Activated T-helper 17 cell treated with anti-CD3 and anti-CD28 coated beads, Interleukin-2, amount 50 U/mL, for 72 hours (primary cell): ENCODE measurements around the gene B3GNT9. TPM values are rescaled to one million over a fixed set of nuclear protein-coding genes. Genes with fewer than 3 reads are reported as not detected.

Experiments
- ATAC-seq: fragments of 150-1000 bp; cut with Tn5 transposase; replicated peaks from 2 replicates; pipeline ENCODE4 v1.10.0; 2021; ENCODE audit warnings: mild to moderate bottlenecking, moderate library complexity
- H3K27ac Mint-ChIP-seq: one replicate; pipeline ENCODE4 v1.8.0; 2022; ENCODE audit warnings: mixed read lengths
- H3K27me3 Mint-ChIP-seq: one replicate; pipeline ENCODE4 v1.8.0; 2022; ENCODE audit warnings: mixed read lengths
- H3K36me3 Mint-ChIP-seq: one replicate; pipeline ENCODE4 v1.8.0; 2022; ENCODE audit warnings: low read depth, mild to moderate bottlenecking, mixed read lengths
- H3K4me1 Mint-ChIP-seq: one replicate; pipeline ENCODE4 v1.8.0; 2022; ENCODE audit warnings: mixed read lengths
- H3K4me3 Mint-ChIP-seq: one replicate; pipeline ENCODE4 v1.8.0; 2022; ENCODE audit warnings: mild to moderate bottlenecking, mixed read lengths
- H3K9me3 Mint-ChIP-seq: one replicate; pipeline ENCODE4 v1.8.0; 2022; ENCODE audit warnings: mixed read lengths
- total RNA-seq, 2 donors: library from RNA; stranded (reverse); gene quantifications; one replicate each; pipeline ENCODE4 v1.2.3, GENCODE V29; 2022

The B3GNT9 gene
- total RNA-seq, 2 donors from 2014 or later, result 8.3 to 12.3 TPM

- Mint-ChIP-seq H3K4me1 (peaks cover 3% of the 10 kb centered on the region), H3K27me3 (no peaks in the 10 kb centered on the region), H3K9me3 (no peaks in the 10 kb centered on the region), H3K4me3 (peak within 1 kb of the TSS; percentile 94), H3K36me3 (peaks cover 19% of the 10 kb centered on the region), H3K27ac (peak within 1 kb of the TSS; percentile 88)
- peak; percentile 94 for ATAC-seq
These were observed 41.2 kb downstream of the B3GNT9 start, which contains the start of gene PHAF1 for GRCh38 chr16:67109407-67110135. Gene PHAF1, plus strand, starts transcription at chr16:67109941. Its CDS starts 235 bp downstream, at chr16:67110176.

- Mint-ChIP-seq H3K36me3 (peaks cover 19% of the 10 kb centered on the region), H3K4me1 (no peaks in the 10 kb centered on the region), H3K27ac (peak overlapping the region; percentile 88), H3K27me3 (no peaks in the 10 kb centered on the region), H3K4me3 (peak overlapping the region; percentile 94), H3K9me3 (no peaks in the 10 kb centered on the region)
- no peak for ATAC-seq
These were observed 41.8 kb downstream of the B3GNT9 start for GRCh38 chr16:67108931-67109406.

DNA sequence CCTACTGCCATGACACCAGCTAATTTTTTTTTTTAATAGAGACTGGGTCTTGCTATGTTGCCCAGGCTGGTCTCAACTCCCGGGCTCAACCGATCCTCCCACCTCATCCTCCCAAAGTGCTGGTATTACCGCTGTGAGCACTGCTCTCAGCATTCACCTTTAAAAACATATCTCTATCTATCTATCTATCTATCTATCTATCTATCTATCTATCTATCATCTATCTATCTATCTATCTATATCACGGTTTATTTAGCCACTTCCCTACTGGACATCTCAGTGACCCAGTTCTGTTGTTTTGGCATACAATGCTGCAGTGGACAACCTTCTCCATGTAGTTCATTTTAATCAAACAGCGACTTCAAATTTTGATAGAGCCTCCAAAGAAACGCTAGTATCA lies 42.3 kb downstream of the B3GNT9 start:
- H3K36me3 Mint-ChIP-seq, result peaks cover 19% of the 10 kb centered on the region
- H3K27ac Mint-ChIP-seq, result no peak overlapping the region
- no peaks in the 10 kb centered on the region for H3K27me3 Mint-ChIP-seq
- H3K4me1 Mint-ChIP-seq, result no peaks in the 10 kb centered on the region
- ATAC-seq, result no peak
- H3K4me3 Mint-ChIP-seq, result peak overlapping the region; percentile 94
- no peaks in the 10 kb centered on the region for H3K9me3 Mint-ChIP-seq

GRCh38 chr16:67105881-67106280 lies 44.9 kb downstream of the B3GNT9 start:
- Mint-ChIP-seq H3K36me3 (peaks cover 17% of the 10 kb centered on the region), H3K27ac (peak overlapping the region; percentile 66), H3K4me1 (peaks cover 10% of the 10 kb centered on the region), H3K27me3 (no peaks in the 10 kb centered on the region), H3K9me3 (no peaks in the 10 kb centered on the region), H3K4me3 (no peak overlapping the region)
- no peak for ATAC-seq

DNA sequence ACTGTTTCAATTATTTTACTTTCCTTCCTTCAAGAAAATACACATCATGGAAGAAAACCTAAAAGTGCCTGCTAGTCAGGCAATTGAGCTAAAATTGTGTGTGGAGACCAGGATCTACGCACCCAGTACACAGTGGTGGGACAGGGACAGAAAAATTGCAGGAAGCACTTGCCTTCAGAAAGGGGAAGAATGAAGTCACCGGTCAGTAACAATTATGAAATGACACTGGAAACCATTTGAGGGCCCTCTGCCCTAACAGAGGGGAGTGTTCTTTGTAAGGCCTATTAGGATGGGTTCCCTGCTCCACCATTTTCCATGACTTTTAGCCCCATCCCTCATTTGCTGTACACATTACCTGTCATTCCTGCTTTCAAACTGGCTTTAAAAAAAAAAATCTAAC lies 45.6 kb downstream of the B3GNT9 start:
- Mint-ChIP-seq H3K27ac (no peak overlapping the region), H3K4me3 (no peak overlapping the region)

GRCh38 chr16:67104845-67105244 lies 46.0 kb downstream of the B3GNT9 start:
- Mint-ChIP-seq H3K27ac (no peak overlapping the region), H3K36me3 (peaks cover 22% of the 10 kb centered on the region), H3K4me1 (peaks cover 14% of the 10 kb centered on the region)

More for the DNA sequence above, 45.6 kb downstream of the B3GNT9 start:
- peaks cover 14% of the 10 kb centered on the region for H3K4me1 Mint-ChIP-seq
- H3K36me3 Mint-ChIP-seq, result peaks cover 20% of the 10 kb centered on the region
- no peaks in the 10 kb centered on the region for H3K27me3 Mint-ChIP-seq
- H3K9me3 Mint-ChIP-seq, result no peaks in the 10 kb centered on the region
- ATAC-seq, result no peak

DNA sequence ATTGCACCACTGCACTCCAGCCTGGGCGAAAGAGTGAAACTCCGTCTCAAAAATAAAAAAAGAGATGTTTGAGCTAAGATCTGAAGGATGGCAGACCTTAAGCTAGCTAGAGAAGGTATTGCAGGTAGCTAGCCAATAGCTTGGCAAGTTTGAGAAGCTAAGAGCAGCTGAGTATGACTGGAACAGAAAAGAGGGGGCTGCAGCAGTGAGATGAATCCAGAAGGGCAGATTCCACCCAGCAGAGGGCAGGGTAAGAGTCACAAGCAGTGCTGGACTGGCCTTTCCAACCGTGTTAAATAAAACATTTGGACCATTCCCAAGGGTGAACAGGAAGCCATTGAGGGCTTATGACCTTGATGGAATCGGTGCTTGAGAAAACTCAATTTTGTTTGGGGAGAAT lies 46.7 kb downstream of the B3GNT9 start:
- H3K4me3 Mint-ChIP-seq, result no peak overlapping the region
- no peaks in the 10 kb centered on the region for H3K9me3 Mint-ChIP-seq
- peaks cover 29% of the 10 kb centered on the region for H3K36me3 Mint-ChIP-seq
- ATAC-seq, result no peak
- peaks cover 14% of the 10 kb centered on the region for H3K4me1 Mint-ChIP-seq
- H3K27me3 Mint-ChIP-seq, result no peaks in the 10 kb centered on the region
- peak overlapping the region; percentile 44 for H3K27ac Mint-ChIP-seq

More at GRCh38 chr16:67104845-67105244, 46.0 kb downstream of the B3GNT9 start:
- H3K27me3 Mint-ChIP-seq, result no peaks in the 10 kb centered on the region
- ATAC-seq, result no peak
- H3K9me3 Mint-ChIP-seq, result no peaks in the 10 kb centered on the region
- no peak overlapping the region for H3K4me3 Mint-ChIP-seq

GRCh38 chr16:67101311-67102082 lies 49.3 kb downstream of the B3GNT9 start:
- Mint-ChIP-seq H3K27me3 (no peaks in the 10 kb centered on the region), H3K4me1 (peaks cover 14% of the 10 kb centered on the region), H3K27ac (peak overlapping the region; percentile 86), H3K36me3 (peaks cover 36% of the 10 kb centered on the region), H3K4me3 (peak overlapping the region; percentile 20), H3K9me3 (no peaks in the 10 kb centered on the region)
- ATAC-seq, result peak; percentile 97

DNA sequence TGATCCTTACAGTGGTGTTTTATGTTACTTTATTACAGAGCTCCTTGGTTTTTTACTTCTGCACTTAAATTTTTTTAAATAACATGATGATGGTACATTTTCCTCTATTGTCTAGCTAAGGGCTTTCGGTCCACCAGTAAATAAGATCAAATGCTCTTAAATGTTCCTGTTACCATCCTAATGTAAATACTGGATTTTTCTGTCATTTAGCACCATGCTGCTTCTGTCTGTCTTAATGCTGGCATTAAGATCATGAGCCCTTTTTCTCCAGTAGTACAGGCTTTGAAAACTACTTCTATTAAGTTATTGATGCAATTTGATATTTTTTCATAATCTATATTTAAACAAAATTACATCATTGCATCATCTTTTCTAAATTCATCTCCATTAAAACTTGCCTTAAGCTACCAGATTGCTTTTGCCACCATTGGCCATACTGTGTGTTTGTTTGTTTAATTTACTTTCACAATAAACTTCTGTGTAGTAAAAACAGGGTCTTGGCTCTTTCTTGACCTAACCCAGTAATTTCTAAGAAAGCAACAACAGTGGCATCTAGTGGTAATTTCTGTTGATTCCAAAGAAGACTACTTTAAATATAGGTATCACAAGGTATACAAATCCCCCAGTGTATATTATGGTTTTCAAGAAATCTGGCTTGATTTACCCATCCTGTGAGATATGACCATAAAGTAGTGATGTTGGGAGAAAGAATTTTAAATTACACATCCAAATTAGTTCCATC lies 50.1 kb downstream of the B3GNT9 start:
- ATAC-seq, result peak; percentile 16
- no peaks in the 10 kb centered on the region for H3K27me3 Mint-ChIP-seq
- no peaks in the 10 kb centered on the region for H3K9me3 Mint-ChIP-seq
- H3K27ac Mint-ChIP-seq, result peak overlapping the region; percentile 86
- H3K4me1 Mint-ChIP-seq, result peaks cover 14% of the 10 kb centered on the region
- peak overlapping the region; percentile 20 for H3K4me3 Mint-ChIP-seq
- peaks cover 36% of the 10 kb centered on the region for H3K36me3 Mint-ChIP-seq

DNA sequence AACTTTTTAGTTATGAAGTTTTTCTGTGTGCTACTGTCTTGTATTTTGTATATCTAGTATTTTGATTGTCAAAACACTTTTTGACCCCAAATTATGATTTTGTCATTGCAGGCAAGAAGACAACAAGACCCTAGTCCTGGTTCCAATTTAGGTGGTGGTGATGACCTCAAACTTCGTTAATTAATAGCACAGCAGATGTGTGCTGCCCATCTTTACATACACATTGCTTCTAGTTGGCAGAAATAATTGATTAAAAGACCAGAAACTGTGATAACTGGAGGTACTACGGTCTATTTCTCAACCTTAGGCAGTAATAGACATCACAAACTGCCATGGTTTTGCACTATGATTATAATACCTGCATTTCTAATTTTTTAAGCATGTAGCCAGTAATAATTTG lies 52.2 kb downstream of the B3GNT9 start:
- Mint-ChIP-seq H3K4me3 (no peak overlapping the region), H3K27ac (no peak overlapping the region), H3K27me3 (no peaks in the 10 kb centered on the region), H3K36me3 (peaks cover 49% of the 10 kb centered on the region), H3K4me1 (peaks cover 14% of the 10 kb centered on the region), H3K9me3 (no peaks in the 10 kb centered on the region)
- ATAC-seq, result no peak

Other genes starting within 250 kb of the B3GNT9 start
- not detected for gene CDH16, start 232.1 kb downstream of the B3GNT9 start, total RNA-seq
- 1 to 10 TPM; 2.1 to 6.5 TPM for gene RRAD, start 225.5 kb downstream of the B3GNT9 start, total RNA-seq
- 100 to 1,000 TPM; 153 to 167 TPM for gene CIAO2B, start 216.6 kb downstream of the B3GNT9 start, total RNA-seq
- gene CES2, start 215.5 kb downstream of the B3GNT9 start, total RNA-seq, result 10 to 100 TPM; 31.2 to 31.5 TPM
- 1 to 10 TPM; 2.6 to 4.2 TPM for gene CES3, start 189.7 kb downstream of the B3GNT9 start, total RNA-seq
- 10 to 100 TPM; 18.3 to 43.5 TPM for gene CES4A, start 162.4 kb downstream of the B3GNT9 start, total RNA-seq
- 100 to 1,000 TPM; 115 to 214 TPM for gene CBFB, start 121.8 kb downstream of the B3GNT9 start, total RNA-seq
- 10 to 100 TPM; 14.8 to 18.0 TPM for gene PHAF1, start 41.1 kb downstream of the B3GNT9 start, total RNA-seq
- 10 to 100 TPM; 36.3 to 65.9 TPM for gene TRADD, start 8.9 kb upstream of the B3GNT9 start, total RNA-seq
- gene FBXL8, start 9.0 kb upstream of the B3GNT9 start, total RNA-seq, result 100 to 1,000 TPM in 1 of 2 donors, 10 to 100 TPM in 1; 33.1 to 108 TPM
- 100 to 1,000 TPM in 1 of 2 donors, 10 to 100 TPM in 1; 71.3 to 325 TPM for gene HSF4, start 13.7 kb upstream of the B3GNT9 start, total RNA-seq
- gene NOL3, start 19.5 kb upstream of the B3GNT9 start, total RNA-seq, result 100 to 1,000 TPM in 1 of 2 donors, 10 to 100 TPM in 1; 30.0 to 194 TPM
- gene MATCAP1, start 33.0 kb upstream of the B3GNT9 start, total RNA-seq, result 100 to 1,000 TPM in 1 of 2 donors, 10 to 100 TPM in 1; 47.0 to 118 TPM
- 1 to 10 TPM in 1 of 2 donors, under 1 TPM in 1; 0.37 to 1.5 TPM for gene EXOC3L1, start 39.1 kb upstream of the B3GNT9 start, total RNA-seq
- 100 to 1,000 TPM in 1 of 2 donors, 10 to 100 TPM in 1; 90.0 to 141 TPM for gene E2F4, start 41.2 kb upstream of the B3GNT9 start, total RNA-seq
- 1 to 10 TPM; 6.6 to 7.1 TPM for gene ELMO3, start 48.1 kb upstream of the B3GNT9 start, total RNA-seq
- gene TMEM208, start 76.1 kb upstream of the B3GNT9 start, total RNA-seq, result 10 to 100 TPM; 31.7 to 39.5 TPM
- gene FHOD1, start 96.5 kb upstream of the B3GNT9 start, total RNA-seq, result 100 to 1,000 TPM; 104 to 145 TPM
- gene SLC9A5, start 98.0 kb upstream of the B3GNT9 start, total RNA-seq, result 10 to 100 TPM in 1 of 2 donors, 1 to 10 TPM in 1; 3.5 to 15.7 TPM
- 10 to 100 TPM in 1 of 2 donors, 1 to 10 TPM in 1; 6.4 to 29.0 TPM for gene PLEKHG4, start 128.5 kb upstream of the B3GNT9 start, total RNA-seq
- gene KCTD19, start 175.7 kb upstream of the B3GNT9 start, total RNA-seq, result 1 to 10 TPM in 1 of 2 donors, under 1 TPM in 1; 0.50 to 4.4 TPM
- 1 to 10 TPM in 1 of 2 donors, not detected in 1; 1.6 TPM for gene LRRC36, start 175.8 kb upstream of the B3GNT9 start, total RNA-seq
- gene TPPP3, start 242.5 kb upstream of the B3GNT9 start, total RNA-seq, result under 1 TPM in 1 of 2 donors, not detected in 1; 0.19 TPM